ENCODE data around the gene KANSL1.

- TF ChIP-seq BCL3 (IDR thresholded peaks at IDR 0.05; ENCODE audit: borderline replicate concordance, insufficient read depth, low read depth, low read length, poor library complexity, severe bottlenecking) (no peak), POLR2A (IDR thresholded peaks at IDR 0.05; ENCODE audit: low read depth, low read length) (no peak), CTCF (IDR thresholded peaks at IDR 0.05 in 2 of 3, conservative IDR thresholded peaks at IDR 0.05 in 1 of 3; ENCODE audit: control insufficient read depth in 2 of 3, extremely low read depth in 1 of 3, insufficient read depth in 1 of 3, low read depth in 3 of 3, low read length in 3 of 3) (no peak), BHLHE40 (IDR thresholded peaks at IDR 0.05; ENCODE audit: borderline replicate concordance in 1 of 2, low read depth in 2 of 2, low read length in 1 of 2) (no peak), FOS (IDR thresholded peaks at IDR 0.05; ENCODE audit: borderline replicate concordance, extremely low read depth, insufficient read length) (no peak), TARDBP (IDR thresholded peaks at IDR 0.05; ENCODE audit: borderline replicate concordance) (no peak), USF1 (IDR thresholded peaks at IDR 0.05; ENCODE audit: borderline replicate concordance, extremely low read length, insufficient read depth, low read depth, low read length) (no peak), CBX5 (IDR thresholded peaks at IDR 0.05; ENCODE audit: low read depth) (no peak), CHD1 (IDR thresholded peaks at IDR 0.05; ENCODE audit: low read depth, low read length) (no peak), CEBPB (IDR thresholded peaks at IDR 0.05; ENCODE audit: borderline replicate concordance in 1 of 2, low read depth in 2 of 2, low read length in 2 of 2) (no peak)
These were observed 120.2 kb downstream of the KANSL1 start for GRCh38 chr17:46072998-46073397.
